GM12875 (cell line): ENCODE measurements around the gene AGPAT3.
A peak's percentile ranks its signal among the peaks of the same experiment; 100 is the strongest.

ENCODE experiments used
- H3K4me3 ChIP-seq: one replicate; pipeline ENCODE4 v1.5.1; 2011; ENCODE audit warnings: low read depth, low read length, control low read depth
- TF ChIP-seq, protein P1 (sequence below): IDR thresholded peaks from 2 replicates; pipeline ENCODE4 v1.5.1; 2011; ENCODE audit warnings: low read depth, mild to moderate bottlenecking, control low read depth, inconsistent platforms, low read length, moderate library complexity, borderline replicate concordance; ENCODE audit not compliant: insufficient read depth

The AGPAT3 gene

GRCh38 chr21:43866260-43866629, 1.2 kb downstream of the AGPAT3 start:
- TF ChIP-seq, protein P1, sequence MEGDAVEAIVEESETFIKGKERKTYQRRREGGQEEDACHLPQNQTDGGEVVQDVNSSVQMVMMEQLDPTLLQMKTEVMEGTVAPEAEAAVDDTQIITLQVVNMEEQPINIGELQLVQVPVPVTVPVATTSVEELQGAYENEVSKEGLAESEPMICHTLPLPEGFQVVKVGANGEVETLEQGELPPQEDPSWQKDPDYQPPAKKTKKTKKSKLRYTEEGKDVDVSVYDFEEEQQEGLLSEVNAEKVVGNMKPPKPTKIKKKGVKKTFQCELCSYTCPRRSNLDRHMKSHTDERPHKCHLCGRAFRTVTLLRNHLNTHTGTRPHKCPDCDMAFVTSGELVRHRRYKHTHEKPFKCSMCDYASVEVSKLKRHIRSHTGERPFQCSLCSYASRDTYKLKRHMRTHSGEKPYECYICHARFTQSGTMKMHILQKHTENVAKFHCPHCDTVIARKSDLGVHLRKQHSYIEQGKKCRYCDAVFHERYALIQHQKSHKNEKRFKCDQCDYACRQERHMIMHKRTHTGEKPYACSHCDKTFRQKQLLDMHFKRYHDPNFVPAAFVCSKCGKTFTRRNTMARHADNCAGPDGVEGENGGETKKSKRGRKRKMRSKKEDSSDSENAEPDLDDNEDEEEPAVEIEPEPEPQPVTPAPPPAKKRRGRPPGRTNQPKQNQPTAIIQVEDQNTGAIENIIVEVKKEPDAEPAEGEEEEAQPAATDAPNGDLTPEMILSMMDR: no peak
- peak overlapping the region; percentile 80 for H3K4me3 ChIP-seq

DNA sequence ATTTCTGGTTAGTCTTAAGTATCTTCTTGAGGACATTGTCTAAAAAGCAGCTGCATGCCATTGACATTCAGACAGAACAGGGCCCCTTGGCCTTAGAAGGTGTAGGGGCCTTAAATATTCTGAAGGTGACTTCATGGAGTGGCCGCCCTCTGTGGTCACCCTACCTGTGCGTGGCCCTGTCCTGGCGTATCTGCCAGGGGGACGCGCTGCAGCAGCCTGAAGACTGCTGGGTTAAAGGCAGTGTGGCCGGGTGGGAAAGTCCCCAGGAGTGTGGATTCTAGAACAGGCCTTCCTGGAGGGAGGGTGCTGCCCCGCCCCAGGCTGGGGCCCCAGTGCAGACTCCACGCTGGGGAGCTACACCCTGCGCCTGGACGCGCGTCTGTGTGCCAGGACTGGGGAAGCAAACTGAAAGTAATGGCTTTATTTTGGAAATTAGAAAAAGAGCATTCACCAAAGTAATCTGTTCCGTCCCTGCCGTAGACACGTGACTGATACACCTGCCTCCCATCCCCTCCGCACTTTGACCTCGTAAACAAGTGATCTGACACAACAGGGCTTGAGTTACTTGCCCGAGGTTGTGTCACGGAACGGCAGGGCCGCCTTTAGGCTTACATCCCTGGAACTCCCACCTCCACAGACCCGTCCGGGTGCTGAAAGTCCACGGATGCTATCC, 1.8 kb downstream of the AGPAT3 start:
- TF ChIP-seq, protein P1: no peak
- H3K4me3 ChIP-seq: peak overlapping the region; percentile 80

GRCh38 chr21:43867332-43867703, 2.3 kb downstream of the AGPAT3 start:
- TF ChIP-seq, protein P1: no peak
- no peak overlapping the region for H3K4me3 ChIP-seq

- H3K4me3 ChIP-seq: no peak overlapping the region
- TF ChIP-seq, protein P1: no peak
Observed at GRCh38 chr21:43867948-43868347, 2.9 kb downstream of the AGPAT3 start.

DNA sequence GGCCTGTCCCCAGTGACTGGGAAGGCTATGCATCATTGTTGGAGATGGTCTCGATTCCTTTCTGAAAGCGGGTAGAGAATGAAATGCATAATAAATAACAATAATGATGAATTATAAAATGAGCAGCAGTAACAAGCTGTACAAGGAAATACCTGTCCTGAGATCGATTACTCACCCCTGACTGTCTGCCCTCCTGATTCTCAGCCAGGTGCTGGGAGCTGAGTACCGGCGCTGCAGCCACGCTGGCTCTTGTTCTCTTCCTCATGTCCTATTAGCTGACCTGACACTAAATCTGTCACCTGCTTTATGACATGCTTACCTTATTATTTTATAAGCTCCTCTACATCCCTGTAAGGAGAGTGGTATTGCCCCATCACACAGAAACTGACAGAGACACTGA, 3.4 kb downstream of the AGPAT3 start:
- no peak overlapping the region for H3K4me3 ChIP-seq

GRCh38 chr21:43869486-43870325, 4.7 kb downstream of the AGPAT3 start:
- H3K4me3 ChIP-seq: no peak overlapping the region
- TF ChIP-seq, protein P1: no peak

More for the DNA sequence above, 3.4 kb downstream of the AGPAT3 start:
- TF ChIP-seq, protein P1: no peak

DNA sequence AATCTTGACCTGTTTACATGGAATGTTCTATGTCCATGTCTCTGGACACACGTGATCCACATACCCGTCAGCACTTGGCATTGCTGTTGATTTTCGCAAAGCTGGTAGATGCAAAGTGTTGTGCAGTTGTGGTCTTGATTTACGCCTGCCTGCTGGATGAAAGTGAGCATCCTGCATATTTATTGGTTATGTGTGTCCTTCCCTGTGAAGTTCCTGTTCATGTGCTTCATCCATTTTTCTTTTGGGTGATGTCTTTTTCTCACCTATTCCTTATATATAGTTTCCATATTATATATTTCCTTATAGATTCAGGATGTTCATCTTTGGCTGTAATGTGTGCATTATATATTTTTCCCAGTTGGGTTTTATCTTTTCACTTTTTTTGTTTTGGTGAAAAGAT, 6.5 kb downstream of the AGPAT3 start:
- no peak overlapping the region for H3K4me3 ChIP-seq
- TF ChIP-seq, protein P1: no peak
